Fibroblast of lung (primary cell): ENCODE data around the gene ZSCAN21.

Experiments used
- CTCF ChIP-seq, 2 donors: IDR thresholded peaks in 1 of 2; conservative IDR thresholded peaks in 1 of 2; 1 replicate in 1 of 2; 2 replicates in 1 of 2; pipeline ENCODE4 v1.5.1; 2011 to 2012; ENCODE audit warnings: low read length in 2 of 2, control low read depth in 1 of 2, inconsistent platforms in 1 of 2, low read depth in 1 of 2, mild to moderate bottlenecking in 1 of 2
- EZH2 ChIP-seq: IDR thresholded peaks from 2 replicates; pipeline ENCODE4 v1.5.1; 2012; ENCODE audit warnings: low read length, control low read depth, mild to moderate bottlenecking; ENCODE audit errors: missing control alignments

- TF ChIP-seq CTCF (conservative IDR thresholded peaks at IDR 0.05 in 1 of 2, IDR thresholded peaks at IDR 0.05 in 1 of 2; ENCODE audit: low read depth in 1 of 2, low read length in 2 of 2) (no peak), EZH2 (no peak)
These were observed 49.9 kb downstream of the ZSCAN21 start for GRCh38 chr7:100099452-100099851.
